ENCODE results near the gene ZNF385B.

GRCh38 chr2:179861027-179861415 is 391 bp downstream of the ZNF385B start:
- TF ChIP-seq CTCF (IDR thresholded peaks at IDR 0.05) (no peak), POLR2A (IDR thresholded peaks at IDR 0.05) (no peak)

Data from body of pancreas (tissue), 4 donors.